Neural progenitor cell (in vitro differentiated cells): ENCODE data around the gene MRPL40. TPM values are rescaled to one million over a fixed set of nuclear protein-coding genes. Genes with fewer than 3 reads are reported as not detected.

ENCODE experiments used
- DNase-seq: peaks from one replicate; pipeline ENCODE4 v3.0.0-alpha.2; 2016; ENCODE audit warnings: low spot score
- H2AFZ ChIP-seq: fragments of 200-600 bp; sonication (generic); replicated peaks from 2 replicates; pipeline ENCODE4 v1.6.1; 2016; ENCODE audit warnings: antibody characterized with exemption
- H3F3A ChIP-seq: fragments of 200-600 bp; sonication (generic); 2 replicates; pipeline ENCODE4 v1.6.1; 2016; ENCODE audit warnings: antibody characterized with exemption, low read depth
- H3K27ac ChIP-seq: fragments of 200-600 bp; sonication (generic); 2 replicates; pipeline ENCODE4 v1.5.1; 2016; ENCODE audit warnings: mild to moderate bottlenecking
- H3K27me3 ChIP-seq: fragments of 200-600 bp; sonication (generic); 2 replicates; pipeline ENCODE4 v1.6.1; 2016; ENCODE audit warnings: mild to moderate bottlenecking, moderate library complexity
- H3K36me3 ChIP-seq: fragments of 200-600 bp; sonication (generic); 2 replicates; pipeline ENCODE4 v1.5.1; 2016
- H3K4me1 ChIP-seq: fragments of 200-600 bp; sonication (generic); 2 replicates; pipeline ENCODE4 v1.6.1; 2016; ENCODE audit warnings: mixed run types
- H3K4me2 ChIP-seq: fragments of 200-600 bp; sonication (generic); 2 replicates; pipeline ENCODE4 v1.6.1; 2016
- H3K4me3 ChIP-seq: fragments of 200-600 bp; sonication (generic); 2 replicates; pipeline ENCODE4 v1.5.1; 2016
- H3K79me2 ChIP-seq: fragments of 200-600 bp; sonication (generic); 2 replicates; pipeline ENCODE4 v1.6.1; 2016; ENCODE audit warnings: low read depth
- H3K9ac ChIP-seq: fragments of 200-600 bp; sonication (generic); 2 replicates; pipeline ENCODE4 v1.6.1; 2016
- H3K9me3 ChIP-seq: fragments of 200-600 bp; sonication (generic); 2 replicates; pipeline ENCODE4 v1.5.1; 2016; ENCODE audit warnings: low read depth
- H4K20me1 ChIP-seq: fragments of 200-600 bp; sonication (generic); 2 replicates; pipeline ENCODE4 v1.6.1; 2016; ENCODE audit warnings: low read depth
- H3K27ac Mint-ChIP-seq: 3 replicates; pipeline ENCODE4 v1.8.0; 2021; ENCODE audit warnings: mixed read lengths
- H3K27me3 Mint-ChIP-seq: 2 replicates; pipeline ENCODE4 v1.8.0; 2022; ENCODE audit warnings: low read depth, mild to moderate bottlenecking, inconsistent platforms, moderate library complexity, mixed read lengths; ENCODE audit not compliant: insufficient read depth
- H3K36me3 Mint-ChIP-seq: 3 replicates; pipeline ENCODE4 v1.8.0; 2021; ENCODE audit warnings: mixed read lengths
- H3K4me1 Mint-ChIP-seq: 3 replicates; pipeline ENCODE4 v1.8.0; 2021; ENCODE audit warnings: mixed read lengths
- H3K4me3 Mint-ChIP-seq: 3 replicates; pipeline ENCODE4 v1.8.0; 2021; ENCODE audit warnings: mild to moderate bottlenecking, moderate library complexity, mixed read lengths
- H3K9me3 Mint-ChIP-seq: 3 replicates; pipeline ENCODE4 v1.8.0; 2020; ENCODE audit warnings: mixed read lengths
- EZH2 ChIP-seq: fragments of 200-600 bp; sonication (generic); IDR thresholded peaks from 2 replicates; pipeline ENCODE4 v1.6.1; 2017; ENCODE audit warnings: antibody characterized with exemption, mild to moderate bottlenecking, moderate library complexity
- EZH2phosphoT487 ChIP-seq: fragments of 200-600 bp; sonication (generic); IDR thresholded peaks from 2 replicates; pipeline ENCODE4 v1.6.1; 2017; ENCODE audit warnings: antibody characterized with exemption
- total RNA-seq: library from RNA; depleted of rRNA; stranded (reverse); fragments of >200 nt; gene quantifications from 2 replicates; pipeline ENCODE4 v1.2.3, GENCODE V29; 2015; ENCODE audit warnings: low replicate concordance
- TF ChIP-seq, protein P1 (sequence below): fragments of 200-600 bp; sonication (generic); IDR thresholded peaks from 2 replicates; pipeline ENCODE4 v1.5.1; 2017; ENCODE audit warnings: antibody characterized with exemption, mild to moderate bottlenecking

Gene MRPL40
- total RNA-seq, 1 donor from 2014 or later = 17.0 TPM

DNA sequence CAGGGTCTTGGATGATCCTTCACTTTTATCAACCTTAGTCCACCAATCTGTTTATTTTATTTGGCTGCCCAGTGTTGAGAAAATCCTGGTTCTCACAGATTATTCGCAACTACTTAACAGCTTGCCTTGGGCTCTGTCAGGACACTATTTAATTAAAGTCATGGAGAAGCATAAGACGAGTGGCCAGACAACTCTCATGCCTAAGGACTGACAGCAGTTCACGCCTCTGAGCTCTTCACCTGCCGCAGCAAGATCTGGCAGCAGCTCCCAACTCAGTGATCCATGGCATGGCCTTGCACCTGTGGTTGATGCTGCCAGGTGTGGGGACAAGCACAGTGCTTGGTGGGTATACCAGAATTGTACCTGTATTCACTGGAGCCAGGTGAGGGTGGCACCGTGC lies 38.6 kb upstream of the MRPL40 start:
- H4K20me1 ChIP-seq = no peaks in the 10 kb centered on the region
- Mint-ChIP-seq H3K27me3 (no peaks in the 10 kb centered on the region), H3K4me3 (no peak overlapping the region), H3K4me1 (no peaks in the 10 kb centered on the region), H3K27ac (no peak overlapping the region), H3K9me3 (no peaks in the 10 kb centered on the region), H3K36me3 (peaks cover 15% of the 10 kb centered on the region)
- no peak for TF ChIP-seq EZH2
- TF ChIP-seq, protein P1, sequence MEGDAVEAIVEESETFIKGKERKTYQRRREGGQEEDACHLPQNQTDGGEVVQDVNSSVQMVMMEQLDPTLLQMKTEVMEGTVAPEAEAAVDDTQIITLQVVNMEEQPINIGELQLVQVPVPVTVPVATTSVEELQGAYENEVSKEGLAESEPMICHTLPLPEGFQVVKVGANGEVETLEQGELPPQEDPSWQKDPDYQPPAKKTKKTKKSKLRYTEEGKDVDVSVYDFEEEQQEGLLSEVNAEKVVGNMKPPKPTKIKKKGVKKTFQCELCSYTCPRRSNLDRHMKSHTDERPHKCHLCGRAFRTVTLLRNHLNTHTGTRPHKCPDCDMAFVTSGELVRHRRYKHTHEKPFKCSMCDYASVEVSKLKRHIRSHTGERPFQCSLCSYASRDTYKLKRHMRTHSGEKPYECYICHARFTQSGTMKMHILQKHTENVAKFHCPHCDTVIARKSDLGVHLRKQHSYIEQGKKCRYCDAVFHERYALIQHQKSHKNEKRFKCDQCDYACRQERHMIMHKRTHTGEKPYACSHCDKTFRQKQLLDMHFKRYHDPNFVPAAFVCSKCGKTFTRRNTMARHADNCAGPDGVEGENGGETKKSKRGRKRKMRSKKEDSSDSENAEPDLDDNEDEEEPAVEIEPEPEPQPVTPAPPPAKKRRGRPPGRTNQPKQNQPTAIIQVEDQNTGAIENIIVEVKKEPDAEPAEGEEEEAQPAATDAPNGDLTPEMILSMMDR = no peak
- TF ChIP-seq EZH2phosphoT487 = no peak
- no peaks in the 10 kb centered on the region for H3K36me3 ChIP-seq
- no peak overlapping the region for H3K27ac ChIP-seq
- H3K4me2 ChIP-seq = no peak overlapping the region
- no peak overlapping the region for H2AFZ ChIP-seq
- DNase-seq = no peak
- no peaks in the 10 kb centered on the region for H3K79me2 ChIP-seq
- no peaks in the 10 kb centered on the region for H3F3A ChIP-seq
- no peak overlapping the region for H3K9ac ChIP-seq
- H3K4me1 ChIP-seq = no peaks in the 10 kb centered on the region
- H3K27me3 ChIP-seq = no peaks in the 10 kb centered on the region
- H3K4me3 ChIP-seq = no peak overlapping the region
- H3K9me3 ChIP-seq = no peaks in the 10 kb centered on the region

DNA sequence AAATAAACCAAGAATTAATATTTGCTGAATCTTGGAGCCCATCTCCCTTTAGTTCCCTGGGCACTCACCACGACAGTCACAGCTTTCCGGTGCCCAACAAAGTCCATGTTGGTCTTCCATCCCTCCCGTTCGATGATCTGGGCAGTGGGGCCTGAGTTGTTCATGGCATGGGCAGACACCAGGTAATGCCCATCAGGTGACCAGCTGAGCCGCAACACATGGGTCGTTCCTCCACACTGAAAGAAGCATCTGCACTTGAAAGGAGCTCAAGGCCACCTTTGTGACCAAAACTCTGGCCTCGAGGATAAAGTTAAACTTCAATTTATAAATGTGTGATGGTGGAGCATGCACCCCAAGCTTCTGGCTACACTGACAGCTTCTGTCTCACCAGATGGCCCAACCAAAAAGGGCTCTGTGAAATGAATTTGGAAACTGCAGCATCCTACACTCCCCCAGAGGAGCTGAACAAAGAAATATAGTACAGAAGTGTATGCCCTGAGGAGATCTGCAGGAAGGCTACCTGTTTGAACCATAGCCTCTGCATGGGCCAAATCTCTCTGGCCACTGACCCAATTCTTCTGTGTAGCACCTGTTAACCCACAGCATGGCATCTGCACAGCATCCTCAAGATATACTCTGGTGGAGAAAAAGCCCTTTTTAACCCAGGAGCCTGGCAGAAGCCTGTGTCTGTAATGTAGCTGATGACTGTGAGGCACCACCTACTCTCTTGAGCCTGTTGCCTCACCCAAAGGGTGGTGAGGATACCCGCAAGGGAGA lies 37.9 kb upstream of the MRPL40 start:
- H3K36me3 ChIP-seq = no peaks in the 10 kb centered on the region
- no peak overlapping the region for H2AFZ ChIP-seq
- DNase-seq = no peak
- H3K9ac ChIP-seq = no peak overlapping the region
- Mint-ChIP-seq H3K27me3 (no peaks in the 10 kb centered on the region), H3K4me3 (no peak overlapping the region), H3K4me1 (no peaks in the 10 kb centered on the region), H3K9me3 (no peaks in the 10 kb centered on the region), H3K27ac (no peak overlapping the region), H3K36me3 (peaks cover 17% of the 10 kb centered on the region)
- H3K9me3 ChIP-seq = no peaks in the 10 kb centered on the region
- H3F3A ChIP-seq = no peaks in the 10 kb centered on the region
- no peaks in the 10 kb centered on the region for H3K79me2 ChIP-seq
- no peak for TF ChIP-seq EZH2phosphoT487
- TF ChIP-seq, protein P1 = no peak
- no peak for TF ChIP-seq EZH2
- H3K4me2 ChIP-seq = no peak overlapping the region
- H3K4me1 ChIP-seq = no peaks in the 10 kb centered on the region
- no peak overlapping the region for H3K4me3 ChIP-seq
- H4K20me1 ChIP-seq = no peaks in the 10 kb centered on the region
- H3K27me3 ChIP-seq = no peaks in the 10 kb centered on the region
- H3K27ac ChIP-seq = no peak overlapping the region

DNA sequence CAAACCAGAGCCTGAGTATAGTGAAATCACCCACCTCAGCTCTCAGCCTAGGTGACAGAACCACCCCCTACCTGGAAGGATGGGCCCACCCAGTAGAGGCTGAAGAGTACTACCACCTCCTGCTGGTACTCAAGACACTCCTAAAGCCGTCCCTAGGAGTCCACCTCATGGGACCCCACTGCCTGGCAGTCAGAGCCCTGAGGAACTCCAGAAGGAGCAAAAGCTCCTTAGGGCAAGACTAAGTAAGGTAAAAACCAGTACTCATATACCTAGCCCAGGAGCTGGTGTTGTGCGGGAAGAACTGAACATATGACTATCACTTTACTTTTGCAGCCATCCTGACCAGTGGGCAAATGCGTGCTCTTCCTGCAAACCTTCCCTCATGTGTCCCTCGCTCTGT lies 37.1 kb upstream of the MRPL40 start:
- TF ChIP-seq EZH2 (no peak), EZH2phosphoT487 (no peak)
- TF ChIP-seq, protein P1 = no peak

More for the DNA sequence above, 37.1 kb upstream of the MRPL40 start:
- no peaks in the 10 kb centered on the region for H3K9me3 ChIP-seq
- no peaks in the 10 kb centered on the region for H3K27me3 Mint-ChIP-seq
- H3K4me2 ChIP-seq = no peak overlapping the region
- H3K36me3 ChIP-seq = no peaks in the 10 kb centered on the region
- H3K79me2 ChIP-seq = no peaks in the 10 kb centered on the region
- H3K27me3 ChIP-seq = no peaks in the 10 kb centered on the region
- no peak overlapping the region for H3K4me3 Mint-ChIP-seq
- H2AFZ ChIP-seq = no peak overlapping the region
- no peaks in the 10 kb centered on the region for H3K4me1 Mint-ChIP-seq
- no peaks in the 10 kb centered on the region for H3K4me1 ChIP-seq
- no peaks in the 10 kb centered on the region for H3F3A ChIP-seq
- no peak for DNase-seq
- no peak overlapping the region for H3K27ac ChIP-seq
- no peak overlapping the region for H3K27ac Mint-ChIP-seq
- no peak overlapping the region for H3K4me3 ChIP-seq
- H4K20me1 ChIP-seq = no peaks in the 10 kb centered on the region
- no peak overlapping the region for H3K9ac ChIP-seq
- H3K36me3 Mint-ChIP-seq = peaks cover 17% of the 10 kb centered on the region
- H3K9me3 Mint-ChIP-seq = no peaks in the 10 kb centered on the region
